AG04449 (cell line): ENCODE measurements around the gene ADH1A.

Experiments used
- CTCF ChIA-PET: fragments of 350-600 bp; formaldehyde crosslinking; extraction: SDS; loops from one replicate; lab custom pipeline; 2021; ENCODE audit warnings: antibody characterized with exemption; lab: Yijun Ruan, JAX
- POLR2A ChIA-PET: fragments of 400-600, 350-600 bp; formaldehyde crosslinking; extraction: SDS; loops from one replicate; lab custom pipeline; 2020; ENCODE audit warnings: antibody characterized with exemption, inconsistent platforms; lab: Yijun Ruan, JAX
- DNase-seq: peaks from one replicate; pipeline ENCODE4 v3.0.0-alpha.2; 2010; ENCODE audit warnings: low read depth, low spot score
- H3K4me3 ChIP-seq: 2 replicates; pipeline ENCODE4 v1.5.1; 2011; ENCODE audit warnings: low read depth, mild to moderate bottlenecking, control low read depth, low read length
- TF ChIP-seq, protein P1 (sequence below): IDR thresholded peaks from one replicate; pipeline ENCODE4 v1.5.1; 2011; ENCODE audit warnings: mild to moderate bottlenecking, moderate library complexity, low read length, control low read depth, inconsistent platforms; ENCODE audit not compliant: insufficient read depth; ENCODE audit errors: missing control alignments

ADH1A gene

DNA sequence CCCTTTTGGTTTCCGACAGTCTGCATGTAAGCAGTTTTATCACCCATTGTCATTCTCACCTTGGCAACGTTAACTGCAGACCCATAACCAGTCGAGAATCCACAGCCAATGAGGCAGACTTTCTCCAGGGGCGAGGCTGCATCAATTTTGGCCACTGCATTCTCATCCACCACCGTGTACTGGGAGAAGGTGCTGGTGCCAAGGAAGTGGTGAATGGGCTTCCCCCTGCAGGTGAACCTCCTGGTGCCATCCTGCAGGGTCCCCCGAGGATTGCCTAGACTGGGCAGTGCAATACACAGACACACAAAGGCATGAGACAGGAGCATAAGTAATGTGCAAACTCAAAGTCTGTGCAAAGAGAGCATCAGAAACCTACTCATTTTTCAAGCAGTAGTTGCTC lies 25.1 kb upstream of the ADH1A start:
- H3K4me3 ChIP-seq = no peak overlapping the region
- DNase-seq = no peak
- POLR2A ChIA-PET = no interaction called here
- TF ChIP-seq, protein P1, sequence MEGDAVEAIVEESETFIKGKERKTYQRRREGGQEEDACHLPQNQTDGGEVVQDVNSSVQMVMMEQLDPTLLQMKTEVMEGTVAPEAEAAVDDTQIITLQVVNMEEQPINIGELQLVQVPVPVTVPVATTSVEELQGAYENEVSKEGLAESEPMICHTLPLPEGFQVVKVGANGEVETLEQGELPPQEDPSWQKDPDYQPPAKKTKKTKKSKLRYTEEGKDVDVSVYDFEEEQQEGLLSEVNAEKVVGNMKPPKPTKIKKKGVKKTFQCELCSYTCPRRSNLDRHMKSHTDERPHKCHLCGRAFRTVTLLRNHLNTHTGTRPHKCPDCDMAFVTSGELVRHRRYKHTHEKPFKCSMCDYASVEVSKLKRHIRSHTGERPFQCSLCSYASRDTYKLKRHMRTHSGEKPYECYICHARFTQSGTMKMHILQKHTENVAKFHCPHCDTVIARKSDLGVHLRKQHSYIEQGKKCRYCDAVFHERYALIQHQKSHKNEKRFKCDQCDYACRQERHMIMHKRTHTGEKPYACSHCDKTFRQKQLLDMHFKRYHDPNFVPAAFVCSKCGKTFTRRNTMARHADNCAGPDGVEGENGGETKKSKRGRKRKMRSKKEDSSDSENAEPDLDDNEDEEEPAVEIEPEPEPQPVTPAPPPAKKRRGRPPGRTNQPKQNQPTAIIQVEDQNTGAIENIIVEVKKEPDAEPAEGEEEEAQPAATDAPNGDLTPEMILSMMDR = no peak
- CTCF ChIA-PET = no interaction called here

DNA sequence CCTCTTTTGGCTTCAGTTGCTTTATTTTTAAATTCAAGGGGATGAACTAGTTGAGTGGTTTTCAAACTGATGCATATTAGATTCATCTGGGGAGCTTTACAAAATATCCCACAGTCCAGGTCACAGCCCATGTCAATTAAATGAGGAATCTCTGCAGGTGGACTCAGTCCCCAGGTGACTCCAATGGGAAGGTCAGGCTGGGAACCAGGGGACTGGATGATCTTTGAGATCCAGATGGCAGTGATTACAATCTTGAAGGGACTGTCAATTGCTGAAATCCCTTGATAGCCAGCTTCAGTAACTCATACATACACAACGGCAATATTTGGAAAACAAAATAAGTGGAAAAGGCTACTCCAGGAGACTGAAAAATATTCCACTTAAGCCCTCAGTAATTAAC lies 23.4 kb upstream of the ADH1A start:
- no peak for DNase-seq
- CTCF ChIA-PET = no interaction called here
- POLR2A ChIA-PET = no interaction called here
- TF ChIP-seq, protein P1 = no peak
- H3K4me3 ChIP-seq = no peak overlapping the region

DNA sequence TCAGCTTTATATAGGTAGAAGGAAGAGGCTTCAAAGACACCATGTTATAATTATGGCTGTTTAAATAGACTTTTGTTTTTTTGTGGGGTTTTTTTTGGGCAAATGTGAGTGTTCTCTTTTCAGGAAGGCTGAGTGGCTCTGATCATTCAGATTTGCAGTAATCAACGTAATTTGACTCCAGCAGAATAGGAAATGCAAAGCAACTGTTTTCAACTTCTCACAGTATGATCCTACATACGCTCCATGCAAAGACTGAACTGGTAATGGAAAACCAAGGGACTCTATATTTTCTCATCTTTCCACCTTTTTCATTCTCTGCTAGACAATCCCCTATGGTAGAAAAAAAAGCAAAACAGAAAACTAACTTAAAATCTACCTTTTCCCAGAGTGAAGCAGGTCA lies 19.6 kb upstream of the ADH1A start:
- TF ChIP-seq, protein P1 = no peak
- no peak overlapping the region for H3K4me3 ChIP-seq
- DNase-seq = no peak
- POLR2A ChIA-PET = no interaction called here
- CTCF ChIA-PET = no interaction called here

DNA sequence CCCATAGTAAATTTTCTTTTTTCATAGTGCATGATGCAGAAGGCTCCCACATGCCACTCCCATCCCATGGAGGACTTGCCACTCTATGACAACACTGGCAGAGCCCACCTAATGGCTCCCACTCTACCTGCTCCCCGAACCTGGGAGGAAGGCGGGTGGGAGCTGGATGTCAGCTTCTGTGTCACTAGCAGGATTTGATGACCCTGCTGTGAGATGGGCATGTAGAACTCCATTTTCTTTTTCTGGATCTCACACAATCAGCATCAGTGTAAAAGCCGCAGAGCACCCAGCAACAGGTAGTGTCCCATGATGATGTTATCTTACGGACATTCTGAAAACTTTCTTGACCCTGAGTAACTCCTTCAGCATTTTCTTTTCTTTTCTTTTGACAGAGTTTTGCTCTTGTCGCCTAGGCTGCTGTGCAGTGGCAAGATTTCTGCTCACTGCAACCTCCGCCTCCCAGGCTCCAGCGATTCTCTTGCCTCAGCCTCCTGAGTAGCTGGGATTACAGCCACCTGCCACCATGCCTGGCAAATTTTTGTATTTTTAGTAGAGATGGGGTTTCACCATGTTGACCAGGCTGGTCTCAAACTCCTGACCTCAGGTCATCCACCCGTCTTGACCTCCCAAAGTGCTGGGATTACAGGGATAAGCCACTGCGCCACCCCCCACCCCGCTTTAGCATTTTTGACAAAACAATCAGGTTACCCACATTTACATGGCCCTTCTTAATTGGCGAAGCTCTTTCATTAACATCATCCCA lies 15.0 kb upstream of the ADH1A start:
- TF ChIP-seq, protein P1 = no peak
- ChIA-PET POLR2A (no interaction called here), CTCF (no interaction called here)
- no peak for DNase-seq
- H3K4me3 ChIP-seq = no peak overlapping the region

DNA sequence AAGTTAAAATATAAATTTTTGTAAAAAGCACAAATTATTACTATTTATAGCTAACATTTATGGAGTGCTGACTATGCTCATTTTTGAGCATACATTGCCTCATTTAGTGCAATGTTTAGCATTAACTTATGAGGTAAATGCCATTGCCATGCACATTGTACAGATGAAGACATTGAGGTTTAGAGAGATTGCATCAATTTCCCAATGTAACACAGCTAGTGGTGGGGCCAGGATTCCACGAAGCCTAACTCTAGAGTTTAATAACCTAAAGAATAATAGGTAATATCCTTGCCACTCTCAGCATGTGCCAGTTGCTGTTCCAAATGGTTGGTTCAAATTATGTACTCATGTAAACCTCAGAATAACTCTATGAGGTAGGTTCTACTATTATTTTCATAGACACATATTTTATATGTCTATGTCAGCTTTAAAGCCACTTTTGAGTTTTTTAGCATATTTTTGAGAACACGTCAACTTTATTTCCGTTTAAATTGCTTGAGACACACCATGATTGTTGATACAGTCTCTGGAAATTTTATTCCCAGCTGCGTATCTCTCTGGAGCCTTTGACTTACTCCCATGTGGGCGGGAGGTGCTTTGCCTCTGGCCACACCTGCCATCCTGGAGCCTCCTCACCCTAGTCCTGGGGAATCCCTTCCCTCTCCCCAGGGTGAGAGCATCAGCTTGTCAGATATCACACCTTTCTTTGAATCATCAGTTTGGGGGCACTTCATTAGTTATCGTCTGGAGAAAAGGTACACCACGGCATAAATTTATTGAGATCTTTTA lies 10.8 kb upstream of the ADH1A start:
- DNase-seq = peak; percentile 12
- H3K4me3 ChIP-seq = no peak overlapping the region
- TF ChIP-seq, protein P1 = no peak
- CTCF ChIA-PET = no interaction called here
- POLR2A ChIA-PET = no interaction called here

DNA sequence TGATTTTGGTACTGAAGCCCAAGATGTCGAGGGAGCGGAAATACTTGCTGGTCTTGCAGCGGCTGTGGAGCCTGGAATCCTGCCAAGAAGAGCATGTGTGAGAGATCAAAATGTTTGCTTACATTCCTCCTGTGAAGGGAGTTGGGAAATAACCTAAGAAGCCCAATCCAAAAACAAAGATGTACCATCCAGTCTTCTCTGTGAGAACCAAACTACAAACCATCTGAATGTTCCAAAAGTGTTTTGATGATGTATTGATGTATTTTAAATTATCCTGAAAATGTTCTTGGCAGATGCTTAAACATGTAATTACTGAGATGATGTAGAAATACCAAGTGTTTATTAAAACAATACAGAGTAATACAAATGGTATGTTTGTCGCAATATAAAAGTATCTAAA lies 10.1 kb upstream of the ADH1A start:
- TF ChIP-seq, protein P1 = no peak
- DNase-seq = peak; percentile 87
- CTCF ChIA-PET = no interaction called here
- no peak overlapping the region for H3K4me3 ChIP-seq
- POLR2A ChIA-PET = no interaction called here
